ENCODE data around the gene ANXA6.

DNA sequence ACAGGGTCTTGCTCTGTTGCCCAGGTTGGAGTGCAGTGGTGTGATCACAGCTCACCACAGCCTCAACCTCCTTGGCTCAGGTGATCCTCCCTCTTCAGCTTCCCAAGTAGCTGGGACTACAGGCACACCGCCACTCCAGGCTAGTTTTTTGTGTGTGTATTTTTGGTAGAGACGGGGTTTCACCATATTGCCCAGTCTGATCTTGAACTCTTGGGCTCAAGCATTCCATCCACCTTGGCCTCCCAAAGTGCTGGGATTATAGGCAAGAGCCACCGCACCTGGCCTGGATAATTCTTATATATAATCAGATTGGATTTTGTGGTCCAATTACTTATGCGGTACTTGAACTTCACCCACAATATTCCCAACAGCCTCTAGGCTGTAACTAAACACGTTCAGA is 46.5 kb upstream of the ANXA6 start:
- TF ChIP-seq, protein P1, sequence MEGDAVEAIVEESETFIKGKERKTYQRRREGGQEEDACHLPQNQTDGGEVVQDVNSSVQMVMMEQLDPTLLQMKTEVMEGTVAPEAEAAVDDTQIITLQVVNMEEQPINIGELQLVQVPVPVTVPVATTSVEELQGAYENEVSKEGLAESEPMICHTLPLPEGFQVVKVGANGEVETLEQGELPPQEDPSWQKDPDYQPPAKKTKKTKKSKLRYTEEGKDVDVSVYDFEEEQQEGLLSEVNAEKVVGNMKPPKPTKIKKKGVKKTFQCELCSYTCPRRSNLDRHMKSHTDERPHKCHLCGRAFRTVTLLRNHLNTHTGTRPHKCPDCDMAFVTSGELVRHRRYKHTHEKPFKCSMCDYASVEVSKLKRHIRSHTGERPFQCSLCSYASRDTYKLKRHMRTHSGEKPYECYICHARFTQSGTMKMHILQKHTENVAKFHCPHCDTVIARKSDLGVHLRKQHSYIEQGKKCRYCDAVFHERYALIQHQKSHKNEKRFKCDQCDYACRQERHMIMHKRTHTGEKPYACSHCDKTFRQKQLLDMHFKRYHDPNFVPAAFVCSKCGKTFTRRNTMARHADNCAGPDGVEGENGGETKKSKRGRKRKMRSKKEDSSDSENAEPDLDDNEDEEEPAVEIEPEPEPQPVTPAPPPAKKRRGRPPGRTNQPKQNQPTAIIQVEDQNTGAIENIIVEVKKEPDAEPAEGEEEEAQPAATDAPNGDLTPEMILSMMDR (optimal IDR thresholded peaks at IDR 0.05 in 1 of 3, IDR thresholded peaks at IDR 0.05 in 1 of 3, conservative IDR thresholded peaks at IDR 0.05 in 1 of 3; ENCODE audit: extremely low read depth in 1 of 3, insufficient read depth in 2 of 3, low read length in 3 of 3): no peak
- no peak for TF ChIP-seq EZH2 (IDR thresholded peaks at IDR 0.05; ENCODE audit: low read length)
